Erythroblast (primary cell): ENCODE results near the gene FBXW10.
"Not testable (repeated sequence)": the region's sequence is repeated elsewhere in the genome, so short reads cannot be mapped to it uniquely, and the experiment has no call there.

Experiments used
- GATA1 ChIP-seq: IDR thresholded peaks from 2 replicates; pipeline ENCODE4 v1.6.1; 2011; ENCODE audit warnings: low read depth, mild to moderate bottlenecking, control low read depth, low read length, moderate library complexity
- POLR2A ChIP-seq: IDR thresholded peaks from 2 replicates; pipeline ENCODE4 v1.6.1; 2011; ENCODE audit warnings: mild to moderate bottlenecking, low read length

- TF ChIP-seq POLR2A, GATA1: not testable (repeated sequence)
Observed at GRCh38 chr17:18791402-18791801, 47.5 kb downstream of the FBXW10 start.
